ENCODE data around the gene ERI3.

Gene ERI3

DNA sequence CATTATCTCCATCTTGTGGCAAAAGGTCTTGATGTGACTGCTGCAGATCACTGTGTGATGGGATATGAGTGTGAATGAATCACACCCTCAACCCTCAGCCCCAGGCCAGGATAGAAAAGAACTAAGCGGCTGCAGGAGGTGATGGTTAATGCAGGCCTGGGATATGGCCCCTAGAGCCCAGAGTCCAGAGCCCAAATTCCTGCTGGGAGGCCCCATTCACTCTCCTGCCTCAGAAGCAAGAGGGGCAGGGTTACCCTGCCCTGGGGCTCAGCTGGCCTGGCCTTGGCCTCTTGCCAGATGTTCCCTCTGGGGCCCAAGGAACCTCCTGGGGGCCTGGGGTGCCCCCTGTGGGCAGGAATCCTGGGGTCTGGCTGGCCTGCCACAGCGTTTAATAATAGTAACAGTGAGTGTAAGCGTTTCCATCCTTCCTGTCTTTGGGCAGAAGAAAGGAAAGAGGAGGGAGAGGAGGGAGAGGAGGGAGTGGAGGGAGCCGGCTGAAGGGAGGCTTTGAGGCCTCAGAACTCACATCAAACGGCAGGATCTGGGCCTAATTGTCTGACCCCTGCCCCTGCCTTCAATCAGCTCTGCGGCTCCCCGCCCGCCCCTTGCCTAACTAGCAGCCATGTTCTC lies 115.6 kb downstream of the ERI3 start:
- Histone ChIP-seq H3K36me3 (ENCODE audit: control insufficient read depth, insufficient read depth, low read length) (no peaks in the 10 kb centered on the region), H3K27ac (no peak overlapping the region), H3K9ac (no peak overlapping the region), H3K4me3 (ENCODE audit: low read depth, low read length) (no peak overlapping the region), H3K79me2 (no peaks in the 10 kb centered on the region), H3K4me1 (no peaks in the 10 kb centered on the region), H2AFZ (no peak overlapping the region), H3K4me2 (ENCODE audit: low read length) (no peak overlapping the region), H3K27me3 (ENCODE audit: control insufficient read depth, insufficient read depth, low read length) (no peaks in the 10 kb centered on the region), H3K9me3 (ENCODE audit: control insufficient read depth, low read length) (no peaks in the 10 kb centered on the region)
- TF ChIP-seq, protein P1, sequence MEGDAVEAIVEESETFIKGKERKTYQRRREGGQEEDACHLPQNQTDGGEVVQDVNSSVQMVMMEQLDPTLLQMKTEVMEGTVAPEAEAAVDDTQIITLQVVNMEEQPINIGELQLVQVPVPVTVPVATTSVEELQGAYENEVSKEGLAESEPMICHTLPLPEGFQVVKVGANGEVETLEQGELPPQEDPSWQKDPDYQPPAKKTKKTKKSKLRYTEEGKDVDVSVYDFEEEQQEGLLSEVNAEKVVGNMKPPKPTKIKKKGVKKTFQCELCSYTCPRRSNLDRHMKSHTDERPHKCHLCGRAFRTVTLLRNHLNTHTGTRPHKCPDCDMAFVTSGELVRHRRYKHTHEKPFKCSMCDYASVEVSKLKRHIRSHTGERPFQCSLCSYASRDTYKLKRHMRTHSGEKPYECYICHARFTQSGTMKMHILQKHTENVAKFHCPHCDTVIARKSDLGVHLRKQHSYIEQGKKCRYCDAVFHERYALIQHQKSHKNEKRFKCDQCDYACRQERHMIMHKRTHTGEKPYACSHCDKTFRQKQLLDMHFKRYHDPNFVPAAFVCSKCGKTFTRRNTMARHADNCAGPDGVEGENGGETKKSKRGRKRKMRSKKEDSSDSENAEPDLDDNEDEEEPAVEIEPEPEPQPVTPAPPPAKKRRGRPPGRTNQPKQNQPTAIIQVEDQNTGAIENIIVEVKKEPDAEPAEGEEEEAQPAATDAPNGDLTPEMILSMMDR (IDR thresholded peaks at IDR 0.05): no peak

DNA sequence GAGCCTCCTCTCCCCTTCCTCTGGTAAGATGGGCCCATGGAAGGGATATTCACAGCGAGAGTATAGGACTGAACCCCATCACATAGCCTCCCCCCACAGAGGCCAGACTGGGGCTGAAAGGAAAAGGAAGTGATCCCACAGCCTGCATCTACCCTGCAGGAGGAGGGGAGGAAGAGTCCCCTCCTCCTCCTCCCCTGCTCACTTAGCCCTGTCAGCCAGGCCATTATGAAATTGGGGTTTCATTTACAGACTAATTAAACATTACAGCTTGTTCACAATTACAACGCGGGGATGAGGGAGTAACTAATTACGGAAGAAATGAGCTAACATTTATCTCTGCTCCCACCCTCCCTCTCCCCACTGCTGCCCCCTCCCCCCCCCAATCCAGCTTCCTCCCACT lies 116.4 kb downstream of the ERI3 start:
- Histone ChIP-seq H3K9ac (no peak overlapping the region), H3K27ac (no peak overlapping the region), H3K4me1 (no peaks in the 10 kb centered on the region), H3K36me3 (ENCODE audit: control insufficient read depth, insufficient read depth, low read length) (no peaks in the 10 kb centered on the region), H2AFZ (no peak overlapping the region), H3K27me3 (ENCODE audit: control insufficient read depth, insufficient read depth, low read length) (no peaks in the 10 kb centered on the region), H3K9me3 (ENCODE audit: control insufficient read depth, low read length) (no peaks in the 10 kb centered on the region), H3K4me3 (ENCODE audit: low read depth, low read length) (no peak overlapping the region), H3K4me2 (ENCODE audit: low read length) (no peak overlapping the region), H3K79me2 (no peaks in the 10 kb centered on the region)
- TF ChIP-seq, protein P1 (IDR thresholded peaks at IDR 0.05): no peak

DNA sequence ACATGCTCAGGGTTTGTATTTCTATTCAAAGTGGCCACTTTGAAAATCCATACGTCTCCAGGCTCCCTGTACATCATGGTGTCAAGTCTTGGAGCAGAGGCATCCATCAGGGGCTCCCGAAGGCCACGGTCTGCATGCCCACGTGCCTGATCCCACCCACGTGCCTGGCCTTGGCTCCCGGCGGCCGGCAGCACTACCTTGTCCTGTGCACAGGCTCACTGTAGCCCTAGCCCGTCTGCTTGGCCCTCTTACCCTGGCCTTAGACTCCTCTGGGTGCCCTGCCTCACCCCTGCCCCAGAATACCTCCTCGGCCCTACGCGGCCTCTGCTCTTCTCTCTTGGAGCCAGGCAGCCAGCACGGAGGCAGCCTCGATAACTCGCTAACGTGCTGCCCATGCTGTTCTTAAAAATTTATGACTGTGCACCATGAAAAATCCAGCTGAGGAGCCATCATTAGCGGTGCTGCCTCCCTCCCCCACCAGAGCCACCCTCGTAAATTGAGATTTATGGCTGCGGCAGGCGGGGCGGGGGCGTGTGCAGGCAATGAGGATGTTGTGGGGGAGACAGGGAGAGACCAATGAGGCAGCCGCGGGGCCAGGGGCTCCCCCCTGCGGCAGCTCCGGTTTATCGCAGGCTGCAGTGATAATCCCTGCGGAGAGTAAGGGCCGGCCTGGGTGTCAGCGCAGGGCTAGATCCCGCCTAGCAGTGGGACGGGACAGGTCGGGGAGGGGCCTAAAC lies 117.2 kb downstream of the ERI3 start:
- H3K4me1 ChIP-seq: no peaks in the 10 kb centered on the region
- H3K27me3 ChIP-seq (ENCODE audit: control insufficient read depth, insufficient read depth, low read length): no peaks in the 10 kb centered on the region
- H3K79me2 ChIP-seq: no peaks in the 10 kb centered on the region
- no peak overlapping the region for H3K27ac ChIP-seq
- H3K36me3 ChIP-seq (ENCODE audit: control insufficient read depth, insufficient read depth, low read length): no peaks in the 10 kb centered on the region
- no peak overlapping the region for H3K9ac ChIP-seq
- no peak overlapping the region for H2AFZ ChIP-seq
- H3K9me3 ChIP-seq (ENCODE audit: control insufficient read depth, low read length): no peaks in the 10 kb centered on the region
- TF ChIP-seq, protein P1 (IDR thresholded peaks at IDR 0.05): no peak
- no peak overlapping the region for H3K4me3 ChIP-seq (ENCODE audit: low read depth, low read length)
- H3K4me2 ChIP-seq (ENCODE audit: low read length): no peak overlapping the region

DNA sequence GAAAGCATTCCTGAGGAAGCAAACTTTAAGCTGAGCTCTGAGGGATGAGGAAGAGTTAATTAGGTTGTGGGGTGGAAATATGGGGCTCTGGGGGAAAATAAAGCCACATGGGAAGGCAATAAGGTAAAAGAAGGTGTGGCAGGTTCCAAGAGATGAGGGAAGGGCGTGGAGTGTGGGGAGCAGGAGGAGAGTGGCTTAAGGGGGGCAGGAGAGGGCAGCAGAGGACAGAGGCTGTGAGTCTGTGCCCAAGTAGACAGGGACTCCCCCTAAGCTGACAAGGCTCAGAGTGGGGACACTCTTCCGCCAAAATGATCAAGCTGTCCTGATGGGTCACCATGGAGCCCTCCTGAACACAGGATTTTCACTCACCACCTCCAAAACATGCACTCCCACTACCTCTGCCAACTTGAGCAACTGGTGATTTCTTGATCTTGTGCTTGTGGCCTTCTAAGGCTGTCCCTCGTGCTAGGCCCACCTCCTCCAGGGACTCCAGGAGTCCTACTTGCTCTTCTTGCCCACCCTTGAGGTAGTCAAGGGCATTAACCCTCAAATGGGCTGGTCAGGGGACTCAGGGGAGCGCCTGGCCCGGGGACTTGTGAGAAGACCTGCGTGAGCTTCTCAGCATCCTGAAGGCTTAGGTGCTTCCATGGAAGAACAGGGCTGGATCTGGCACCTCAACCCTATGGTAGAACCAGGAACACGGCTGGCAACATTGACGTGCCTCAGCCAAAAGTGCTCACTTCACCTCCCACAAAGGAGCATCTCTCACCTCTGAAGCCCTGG lies 118.4 kb downstream of the ERI3 start:
- Histone ChIP-seq H3K79me2 (no peaks in the 10 kb centered on the region), H3K4me2 (ENCODE audit: low read length) (no peak overlapping the region), H3K9me3 (ENCODE audit: control insufficient read depth, low read length) (no peaks in the 10 kb centered on the region), H3K9ac (no peak overlapping the region), H3K4me1 (no peaks in the 10 kb centered on the region), H3K4me3 (ENCODE audit: low read depth, low read length) (no peak overlapping the region), H3K36me3 (ENCODE audit: control insufficient read depth, insufficient read depth, low read length) (no peaks in the 10 kb centered on the region), H2AFZ (no peak overlapping the region), H3K27ac (no peak overlapping the region), H3K27me3 (ENCODE audit: control insufficient read depth, insufficient read depth, low read length) (no peaks in the 10 kb centered on the region)
- TF ChIP-seq, protein P1 (IDR thresholded peaks at IDR 0.05): no peak

Measured in parathyroid adenoma (tissue), 2 donors.